ENCODE measurements around the gene CNPY3.

Gene CNPY3

GRCh38 chr6:42988486-42989020, 59.3 kb downstream of the CNPY3 start:
- no peaks in the 10 kb centered on the region for H3K27me3 ChIP-seq (replicated peaks; ENCODE audit: insufficient read depth, low read length)
- no peaks in the 10 kb centered on the region for H4K20me1 ChIP-seq (ENCODE audit: insufficient read depth, low read length)
- no peaks in the 10 kb centered on the region for H3K36me3 ChIP-seq (replicated peaks; ENCODE audit: insufficient read depth, low read length)
- no peak for TF ChIP-seq CTCF (IDR thresholded peaks at IDR 0.05; ENCODE audit: low read length)
- TF ChIP-seq EZH2 (optimal IDR thresholded peaks at IDR 0.05; ENCODE audit: low read depth, low read length) = no peak
- TF ChIP-seq EZH2phosphoT487 (IDR thresholded peaks at IDR 0.05; ENCODE audit: low read length) = no peak
- H3K9me2 ChIP-seq (replicated peaks; ENCODE audit: insufficient read depth, low read length) = no peaks in the 10 kb centered on the region
- peaks cover 3% of the 10 kb centered on the region; the same call in 1 of the 2 replicates for H3K4me1 ChIP-seq (ENCODE audit: low read length)
- peaks cover 22% of the 10 kb centered on the region for H3K79me2 ChIP-seq (ENCODE audit: low read length)
- DNase-seq = no peak
- no peak overlapping the region for H3K9ac ChIP-seq (ENCODE audit: low read length)
- H2AFZ ChIP-seq (ENCODE audit: low read length) = no peak overlapping the region
- no peak overlapping the region for H3K4me2 ChIP-seq (ENCODE audit: low read depth, low read length)
- H3F3A ChIP-seq (ENCODE audit: insufficient read depth, low read length) = no peaks in the 10 kb centered on the region
- H3K9me3 ChIP-seq (replicated peaks; ENCODE audit: insufficient read depth, low read length) = no peaks in the 10 kb centered on the region
- H3K4me3 ChIP-seq (ENCODE audit: low read length) = no peak overlapping the region
- no peak overlapping the region for H3K27ac ChIP-seq (ENCODE audit: low read length)

All from MM.1S (cell line).